Measurements from ENCODE around the gene FDXR.
"Not testable (repeated sequence)": the region's sequence is repeated elsewhere in the genome, so short reads cannot be mapped to it uniquely, and the experiment has no call there.

Gene FDXR

DNA sequence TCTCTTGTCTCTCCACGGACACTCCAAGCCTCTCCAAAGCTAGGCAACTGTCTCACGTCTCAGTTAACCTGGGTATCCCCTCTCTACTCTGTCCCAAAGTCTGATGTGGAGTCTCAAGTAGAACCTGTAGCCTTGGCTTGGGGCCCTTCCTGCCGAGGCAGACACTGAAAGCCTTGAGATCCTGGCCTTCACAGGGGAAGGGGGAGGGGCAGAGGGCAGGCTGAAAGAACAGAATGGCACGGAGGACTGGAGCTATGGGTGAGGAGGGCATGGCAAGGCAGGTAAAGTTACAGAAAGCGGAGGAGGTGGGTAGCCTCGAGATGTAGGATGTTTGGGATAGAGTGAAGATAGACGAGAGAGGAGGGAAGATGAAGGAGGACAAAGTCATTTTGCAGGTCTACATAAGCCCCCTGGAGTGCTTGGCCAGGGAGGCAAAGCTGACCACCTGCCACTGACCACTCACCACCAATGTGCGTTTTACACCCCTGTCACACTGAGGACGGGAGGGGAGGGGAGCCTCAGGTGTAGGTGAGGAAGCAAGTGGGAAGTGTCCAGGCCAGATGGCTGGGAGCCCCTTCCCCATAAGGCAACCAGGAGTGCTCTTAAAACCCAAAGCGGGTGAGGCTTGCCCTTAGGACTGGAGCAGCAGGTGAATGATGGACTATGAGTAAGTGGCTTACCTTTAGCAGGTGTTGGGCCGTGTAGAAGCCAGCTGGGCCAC lies 1.3 kb downstream of the FDXR start:
- H2BK12ac ChIP-seq (ENCODE audit: low read length in 2 of 2): no peak overlapping the region
- no peak overlapping the region for H3K27ac ChIP-seq (ENCODE audit: low read length, poor library complexity, severe bottlenecking)
- H3K79me1 ChIP-seq (replicated peaks; ENCODE audit: low read length, poor library complexity, severe bottlenecking): peaks cover 23% of the 10 kb centered on the region
- no peak overlapping the region for H2BK5ac ChIP-seq (ENCODE audit: low read depth, low read length, poor library complexity, severe bottlenecking)
- no peak overlapping the region for H3K4me2 ChIP-seq (ENCODE audit: low read length, poor library complexity, severe bottlenecking)
- H4K8ac ChIP-seq (ENCODE audit: low read length): no peak overlapping the region
- peak overlapping the region in 1 of 2 experiments; percentile 95 for H3K4me3 ChIP-seq (ENCODE audit: insufficient read depth in 1 of 2, low read depth in 1 of 2, low read length in 2 of 2)
- H3K18ac ChIP-seq (ENCODE audit: low read depth in 1 of 2, low read length in 2 of 2): no peak overlapping the region
- H3K4me1 ChIP-seq (ENCODE audit: control insufficient read depth, insufficient read depth, low read depth, low read length): peaks cover 36% of the 10 kb centered on the region
- H2BK15ac ChIP-seq (ENCODE audit: low read depth, poor library complexity, severe bottlenecking): no peak overlapping the region
- peaks cover 0 to 5% of the 10 kb centered on the region in 2 experiments for H3K27me3 ChIP-seq (ENCODE audit: control insufficient read depth in 1 of 2, insufficient read depth in 1 of 2, low read length in 2 of 2)
- H2BK120ac ChIP-seq (ENCODE audit: low read depth, low read length): no peak overlapping the region
- 82% methylated on average over 11 of the region's 11 CpGs for WGBS
- H3K9ac ChIP-seq (ENCODE audit: low read length): peak overlapping the region; percentile 89
- H3K14ac ChIP-seq (ENCODE audit: low read length in 2 of 2): no peak overlapping the region
- no peak overlapping the region for H2AK5ac ChIP-seq (ENCODE audit: low read length, severe bottlenecking)
- no peak overlapping the region for H4K91ac ChIP-seq (ENCODE audit: low read length)
- peak overlapping the region in 1 of 2 experiments; percentile 57 for H3K23ac ChIP-seq (ENCODE audit: low read length in 2 of 2)
- H3K9me3 ChIP-seq (ENCODE audit: control insufficient read depth, low read length): no peaks in the 10 kb centered on the region
- no peak overlapping the region for H2AFZ ChIP-seq (ENCODE audit: low read depth, low read length)
- H3K36me3 ChIP-seq (ENCODE audit: control insufficient read depth in 1 of 2, insufficient read depth in 2 of 2, low read depth in 1 of 2, low read length in 2 of 2): peaks cover 7 to 15% of the 10 kb centered on the region in 2 experiments
- DNase-seq: no peak
- no peak overlapping the region for H3K4ac ChIP-seq (ENCODE audit: low read depth in 1 of 2, low read length in 2 of 2)

DNA sequence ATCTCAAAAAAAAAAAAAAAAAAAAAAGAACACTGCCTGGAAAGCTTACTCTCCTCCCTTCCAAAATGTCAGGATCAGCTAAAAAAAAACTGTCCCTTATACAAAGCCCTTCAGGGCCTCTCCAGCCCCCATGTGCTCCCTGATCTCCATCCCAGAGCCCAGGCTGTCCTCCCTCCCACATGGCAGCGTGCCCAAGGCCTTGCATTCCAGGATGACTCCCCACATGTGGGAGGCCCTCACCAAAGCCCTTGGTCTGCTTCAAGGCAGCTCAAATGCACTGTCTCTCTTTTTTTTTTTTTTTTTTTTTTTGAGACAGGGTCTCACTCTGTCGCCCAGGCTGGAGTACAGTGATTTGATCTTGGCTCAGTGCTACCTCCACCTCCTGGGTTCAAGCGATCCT lies 2.3 kb downstream of the FDXR start:
- no peaks in the 10 kb centered on the region for H3K27me3 ChIP-seq (ENCODE audit: control insufficient read depth in 1 of 2, insufficient read depth in 1 of 2, low read length in 2 of 2)
- H3K36me3 ChIP-seq (ENCODE audit: control insufficient read depth in 1 of 2, insufficient read depth in 2 of 2, low read depth in 1 of 2, low read length in 2 of 2): peaks cover 9 to 25% of the 10 kb centered on the region in 2 experiments
- no peak overlapping the region for H3K27ac ChIP-seq (ENCODE audit: low read length, poor library complexity, severe bottlenecking)
- peaks cover 38% of the 10 kb centered on the region for H3K4me1 ChIP-seq (ENCODE audit: control insufficient read depth, insufficient read depth, low read depth, low read length)
- no peak overlapping the region for H3K18ac ChIP-seq (ENCODE audit: low read depth in 1 of 2, low read length in 2 of 2)
- WGBS: 95% methylated on average over 3 of the region's 3 CpGs
- H3K9ac ChIP-seq (ENCODE audit: low read length): no peak overlapping the region
- H2BK5ac ChIP-seq (ENCODE audit: low read depth, low read length, poor library complexity, severe bottlenecking): no peak overlapping the region
- H4K8ac ChIP-seq (ENCODE audit: low read length): no peak overlapping the region
- H3K4me2 ChIP-seq (ENCODE audit: low read length, poor library complexity, severe bottlenecking): no peak overlapping the region
- H2BK120ac ChIP-seq (ENCODE audit: low read depth, low read length): no peak overlapping the region
- H3K4me3 ChIP-seq (ENCODE audit: insufficient read depth in 1 of 2, low read depth in 1 of 2, low read length in 2 of 2): no peak overlapping the region
- H3K23ac ChIP-seq (ENCODE audit: low read length in 2 of 2): no peak overlapping the region
- H3K79me1 ChIP-seq (replicated peaks; ENCODE audit: low read length, poor library complexity, severe bottlenecking): peaks cover 23% of the 10 kb centered on the region
- no peak overlapping the region for H3K14ac ChIP-seq (ENCODE audit: low read length in 2 of 2)
- H2AK5ac ChIP-seq (ENCODE audit: low read length, severe bottlenecking): no peak overlapping the region
- H3K4ac ChIP-seq (ENCODE audit: low read depth in 1 of 2, low read length in 2 of 2): no peak overlapping the region
- no peaks in the 10 kb centered on the region for H3K9me3 ChIP-seq (ENCODE audit: control insufficient read depth, low read length)
- H2AFZ ChIP-seq (ENCODE audit: low read depth, low read length): no peak overlapping the region
- H2BK12ac ChIP-seq (ENCODE audit: low read length in 2 of 2): no peak overlapping the region
- no peak overlapping the region for H2BK15ac ChIP-seq (ENCODE audit: low read depth, poor library complexity, severe bottlenecking)
- H4K91ac ChIP-seq (ENCODE audit: low read length): no peak overlapping the region
- peak; percentile 33 for DNase-seq

GRCh38 chr17:74870028-74870427 lies 2.8 kb downstream of the FDXR start:
- Histone ChIP-seq H3K36me3 (ENCODE audit: control insufficient read depth in 1 of 2, insufficient read depth in 2 of 2, low read depth in 1 of 2, low read length in 2 of 2) (peaks cover 13 to 27% of the 10 kb centered on the region in 2 experiments), H3K79me1 (replicated peaks; ENCODE audit: low read length, poor library complexity, severe bottlenecking) (peaks cover 23% of the 10 kb centered on the region), H3K4me1 (ENCODE audit: control insufficient read depth, insufficient read depth, low read depth, low read length) (peaks cover 38% of the 10 kb centered on the region)
- not testable (repeated sequence) for H3K4me3 ChIP-seq (ENCODE audit: insufficient read depth in 1 of 2, low read depth in 1 of 2, low read length in 2 of 2); H3K23ac ChIP-seq (ENCODE audit: low read length in 2 of 2); H4K8ac ChIP-seq (ENCODE audit: low read length); H2AK5ac ChIP-seq (ENCODE audit: low read length, severe bottlenecking); H3K27me3 ChIP-seq (ENCODE audit: control insufficient read depth in 1 of 2, insufficient read depth in 1 of 2, low read length in 2 of 2); H4K91ac ChIP-seq (ENCODE audit: low read length); H3K4ac ChIP-seq (ENCODE audit: low read depth in 1 of 2, low read length in 2 of 2); H2BK120ac ChIP-seq (ENCODE audit: low read depth, low read length); H3K27ac ChIP-seq (ENCODE audit: low read length, poor library complexity, severe bottlenecking); H3K9ac ChIP-seq (ENCODE audit: low read length); H2AFZ ChIP-seq (ENCODE audit: low read depth, low read length); DNase-seq; H3K18ac ChIP-seq (ENCODE audit: low read depth in 1 of 2, low read length in 2 of 2); H3K4me2 ChIP-seq (ENCODE audit: low read length, poor library complexity, severe bottlenecking); H2BK12ac ChIP-seq (ENCODE audit: low read length in 2 of 2); H3K9me3 ChIP-seq (ENCODE audit: control insufficient read depth, low read length); H2BK15ac ChIP-seq (ENCODE audit: low read depth, poor library complexity, severe bottlenecking); H3K14ac ChIP-seq (ENCODE audit: low read length in 2 of 2); H2BK5ac ChIP-seq (ENCODE audit: low read depth, low read length, poor library complexity, severe bottlenecking)
- 92% methylated on average over 8 of the region's 9 CpGs for WGBS

- Histone ChIP-seq H2BK12ac (ENCODE audit: low read length in 2 of 2) (no peak overlapping the region), H3K9ac (ENCODE audit: low read length) (no peak overlapping the region), H3K4ac (ENCODE audit: low read depth in 1 of 2, low read length in 2 of 2) (no peak overlapping the region), H3K4me3 (ENCODE audit: insufficient read depth in 1 of 2, low read depth in 1 of 2, low read length in 2 of 2) (no peak overlapping the region), H2AK5ac (ENCODE audit: low read length, severe bottlenecking) (no peak overlapping the region), H2BK120ac (ENCODE audit: low read depth, low read length) (no peak overlapping the region), H3K4me1 (ENCODE audit: control insufficient read depth, insufficient read depth, low read depth, low read length) (peaks cover 41% of the 10 kb centered on the region), H4K8ac (ENCODE audit: low read length) (no peak overlapping the region), H2BK15ac (ENCODE audit: low read depth, poor library complexity, severe bottlenecking) (no peak overlapping the region), H3K27ac (ENCODE audit: low read length, poor library complexity, severe bottlenecking) (no peak overlapping the region), H4K91ac (ENCODE audit: low read length) (no peak overlapping the region), H3K14ac (ENCODE audit: low read length in 2 of 2) (no peak overlapping the region), H3K18ac (ENCODE audit: low read depth in 1 of 2, low read length in 2 of 2) (no peak overlapping the region), H3K9me3 (ENCODE audit: control insufficient read depth, low read length) (no peaks in the 10 kb centered on the region), H3K36me3 (ENCODE audit: control insufficient read depth in 1 of 2, insufficient read depth in 2 of 2, low read depth in 1 of 2, low read length in 2 of 2) (peaks cover 14 to 35% of the 10 kb centered on the region in 2 experiments), H3K23ac (ENCODE audit: low read length in 2 of 2) (no peak overlapping the region), H3K4me2 (ENCODE audit: low read length, poor library complexity, severe bottlenecking) (no peak overlapping the region), H2AFZ (ENCODE audit: low read depth, low read length) (no peak overlapping the region), H3K27me3 (ENCODE audit: control insufficient read depth in 1 of 2, insufficient read depth in 1 of 2, low read length in 2 of 2) (no peaks in the 10 kb centered on the region), H2BK5ac (ENCODE audit: low read depth, low read length, poor library complexity, severe bottlenecking) (no peak overlapping the region), H3K79me1 (replicated peaks; ENCODE audit: low read length, poor library complexity, severe bottlenecking) (peaks cover 25% of the 10 kb centered on the region)
- WGBS: 98% methylated on average over 6 of the region's 6 CpGs
- no peak for DNase-seq
Observed at GRCh38 chr17:74868908-74869255, 3.9 kb downstream of the FDXR start.
